Esophagus squamous epithelium (tissue), 5 donors: Measurements from ENCODE around the gene DIPK1C. TPM values are rescaled to one million over a fixed set of nuclear protein-coding genes. Genes with fewer than 3 reads are reported as not detected.
A peak's percentile ranks its signal among the peaks of the same experiment; 100 is the strongest.

Experiments
- DNase-seq: peaks from one replicate; lab custom pipeline; 2025; lab: John Stamatoyannopoulos, UW
- H3K27ac ChIP-seq, 4 donors: fragments of 200-600 bp; sonication (generic); one replicate each; pipeline ENCODE4 v1.5.1; 2016 to 2019; ENCODE audit warnings: mild to moderate bottlenecking in 1 of 4
- H3K27me3 ChIP-seq, 4 donors: fragments of 200-600 bp; sonication (generic); 1 replicate in 3 of 4; 2 replicates in 1 of 4; pipeline versions ENCODE4 v1.5.1 to v1.6.0; 2017 to 2021; ENCODE audit warnings: antibody characterized with exemption in 1 of 4
- H3K36me3 ChIP-seq, 3 donors: fragments of 200-600 bp; sonication (generic); one replicate each; pipeline ENCODE4 v1.5.1; 2016 to 2019
- H3K4me1 ChIP-seq, 3 donors: fragments of 200-600 bp; sonication (generic); one replicate each; pipeline ENCODE4 v1.5.1; 2017 to 2019
- H3K4me3 ChIP-seq, 4 donors: fragments of 200-600 bp; sonication (generic); 1 replicate in 3 of 4; 2 replicates in 1 of 4; pipeline ENCODE4 v1.5.1; 2016 to 2019; ENCODE audit warnings: mild to moderate bottlenecking in 2 of 4, moderate library complexity in 1 of 4
- H3K9me3 ChIP-seq, 3 donors: fragments of 200-600 bp; sonication (generic); one replicate each; pipeline ENCODE4 v1.5.1; 2016 to 2019
- POLR2A ChIP-seq, 4 donors: fragments of 450-650 bp; IDR thresholded peaks; one replicate each; pipeline ENCODE4 v1.6.1; 2017; ENCODE audit warnings: antibody characterized with exemption in 4 of 4, mild to moderate bottlenecking in 4 of 4, moderate library complexity in 3 of 4
- WGBS, 2 donors: methylation state at CpG; one replicate each; pipeline ENCODE4 v1.1.5; 2018; 5-methylcytosine and 5-hydroxymethylcytosine counted together
- intact Hi-C: fragments of 100-400 bp; cut with DNase I; formaldehyde crosslinking; loops from one replicate; pipeline ENCODE4 v1.15.0; 2022
- total RNA-seq, 4 donors: library from RNA; depleted of rRNA; stranded (reverse); fragments of >200 nt; gene quantifications; one replicate each; pipeline ENCODE4 v1.1.0, GENCODE V29; 2016
- TF ChIP-seq, protein P1 (sequence below), 6 experiments: fragments of 450-650 bp in 4 of 6; fragments of 200-600 bp in 2 of 6; sonication (generic) in 2 of 6; IDR thresholded peaks; one replicate each; pipeline ENCODE4 v1.5.1; 2016 to 2019; ENCODE audit warnings: antibody characterized with exemption in 6 of 6, mild to moderate bottlenecking in 4 of 6, moderate library complexity in 4 of 6
- donor health status: DM: yes; HTN: yes; CAD: no.

DIPK1C gene
- total RNA-seq, 4 donors from 2014 or later = not detected

DNA sequence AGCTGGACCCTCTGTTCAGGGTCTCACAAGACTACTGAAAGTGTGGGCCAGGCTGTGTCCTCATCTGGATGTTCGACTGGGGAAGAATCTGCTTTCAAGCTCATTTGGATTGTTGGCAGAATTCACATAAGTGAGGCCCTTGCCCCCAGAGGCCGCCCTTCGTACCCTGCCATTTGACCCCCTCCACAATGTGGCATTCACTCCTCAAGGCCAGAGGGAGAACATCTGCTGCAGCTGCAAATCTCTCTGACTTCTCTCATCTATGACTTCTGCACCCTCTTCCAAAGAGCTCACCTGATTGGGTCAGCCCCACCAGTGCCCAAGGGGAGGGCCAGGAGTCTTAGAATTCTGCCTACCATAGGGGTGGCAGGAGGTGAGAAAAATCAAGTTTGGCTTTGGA, 35.2 kb upstream of the DIPK1C start:
- intact Hi-C loops = loop anchor here (5.0 kb wide), 1 partner anchor 140 kb away; no protein-coding TSS in a partner anchor
- peaks cover 5 to 14% (median 8%) of the 10 kb centered on the region in 3 donors for H3K4me1 ChIP-seq
- DNase-seq = no peak

DNA sequence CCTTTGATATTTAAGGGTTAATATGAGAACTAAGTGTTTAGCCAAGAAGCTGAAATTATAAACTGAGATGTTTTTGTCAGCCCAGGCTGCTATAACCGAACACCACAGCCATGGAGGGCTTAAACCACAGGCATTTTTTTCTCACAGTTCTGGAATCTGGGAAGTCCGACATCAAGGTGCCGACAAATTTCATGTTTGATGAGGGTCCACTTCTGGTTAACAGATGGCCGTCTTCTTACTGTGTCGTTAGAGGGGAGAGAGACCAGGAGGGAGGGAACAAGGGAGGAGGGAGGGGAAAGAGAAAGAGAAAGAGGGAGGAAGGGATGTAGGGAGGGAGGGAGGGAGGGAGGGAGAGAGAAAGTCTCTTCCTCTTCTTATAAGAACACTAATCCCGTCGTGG, 32.6 kb upstream of the DIPK1C start:
- Histone ChIP-seq H3K9me3 (no peaks in the 10 kb centered on the region), H3K4me1 (no peaks in the 10 kb centered on the region), H3K36me3 (no peaks in the 10 kb centered on the region), H3K27me3 (peaks cover 0 to 13% (median 0%) of the 10 kb centered on the region in 4 donors), H3K27ac (no peak overlapping the region), H3K4me3 (no peak overlapping the region)
- intact Hi-C loops = loop anchor here (5.0 kb wide), 1 partner anchor 137 kb away; no protein-coding TSS in a partner anchor
- DNase-seq = no peak
- WGBS, 2 donors = 45 to 47% methylated on average over 7 of the region's 7 CpGs
- no peak for TF ChIP-seq POLR2A (IDR thresholded peaks at IDR 0.05)
- TF ChIP-seq, protein P1, sequence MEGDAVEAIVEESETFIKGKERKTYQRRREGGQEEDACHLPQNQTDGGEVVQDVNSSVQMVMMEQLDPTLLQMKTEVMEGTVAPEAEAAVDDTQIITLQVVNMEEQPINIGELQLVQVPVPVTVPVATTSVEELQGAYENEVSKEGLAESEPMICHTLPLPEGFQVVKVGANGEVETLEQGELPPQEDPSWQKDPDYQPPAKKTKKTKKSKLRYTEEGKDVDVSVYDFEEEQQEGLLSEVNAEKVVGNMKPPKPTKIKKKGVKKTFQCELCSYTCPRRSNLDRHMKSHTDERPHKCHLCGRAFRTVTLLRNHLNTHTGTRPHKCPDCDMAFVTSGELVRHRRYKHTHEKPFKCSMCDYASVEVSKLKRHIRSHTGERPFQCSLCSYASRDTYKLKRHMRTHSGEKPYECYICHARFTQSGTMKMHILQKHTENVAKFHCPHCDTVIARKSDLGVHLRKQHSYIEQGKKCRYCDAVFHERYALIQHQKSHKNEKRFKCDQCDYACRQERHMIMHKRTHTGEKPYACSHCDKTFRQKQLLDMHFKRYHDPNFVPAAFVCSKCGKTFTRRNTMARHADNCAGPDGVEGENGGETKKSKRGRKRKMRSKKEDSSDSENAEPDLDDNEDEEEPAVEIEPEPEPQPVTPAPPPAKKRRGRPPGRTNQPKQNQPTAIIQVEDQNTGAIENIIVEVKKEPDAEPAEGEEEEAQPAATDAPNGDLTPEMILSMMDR (IDR thresholded peaks at IDR 0.05) = no peak

More for the DNA sequence above, 35.2 kb upstream of the DIPK1C start:
- 68 to 77% methylated on average over 3 of the region's 3 CpGs for WGBS, 2 donors
- H3K27me3 ChIP-seq = peaks cover 0 to 9% (median 0%) of the 10 kb centered on the region in 4 donors
- TF ChIP-seq, protein P1 (IDR thresholded peaks at IDR 0.05) = no peak
- TF ChIP-seq POLR2A (IDR thresholded peaks at IDR 0.05) = no peak
- no peaks in the 10 kb centered on the region for H3K36me3 ChIP-seq
- H3K4me3 ChIP-seq = no peak overlapping the region
- no peak overlapping the region for H3K27ac ChIP-seq
- H3K9me3 ChIP-seq = no peaks in the 10 kb centered on the region

DNA sequence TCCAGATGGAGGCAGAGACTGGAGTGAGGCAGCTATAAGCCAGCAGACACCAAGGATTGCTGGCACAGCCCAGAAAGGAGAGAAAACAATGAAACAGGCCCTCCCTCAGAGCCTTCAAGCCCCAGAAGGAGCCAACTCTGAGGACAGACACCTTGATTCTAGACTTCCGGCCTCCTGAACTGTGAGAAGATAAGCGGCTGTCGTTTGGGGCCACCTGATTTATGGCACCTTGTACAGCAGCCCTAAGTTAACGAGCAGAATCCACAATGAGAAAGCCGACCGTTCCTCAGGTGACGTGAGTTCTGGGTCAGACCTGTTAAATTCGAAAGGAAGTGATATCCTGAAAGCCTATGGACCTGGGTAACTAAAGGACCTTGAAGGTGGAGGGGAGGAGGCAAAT, 31.8 kb upstream of the DIPK1C start:
- 84 to 87% methylated on average over 8 of the region's 8 CpGs for WGBS, 2 donors
- intact Hi-C loops = no loop called here

DNA sequence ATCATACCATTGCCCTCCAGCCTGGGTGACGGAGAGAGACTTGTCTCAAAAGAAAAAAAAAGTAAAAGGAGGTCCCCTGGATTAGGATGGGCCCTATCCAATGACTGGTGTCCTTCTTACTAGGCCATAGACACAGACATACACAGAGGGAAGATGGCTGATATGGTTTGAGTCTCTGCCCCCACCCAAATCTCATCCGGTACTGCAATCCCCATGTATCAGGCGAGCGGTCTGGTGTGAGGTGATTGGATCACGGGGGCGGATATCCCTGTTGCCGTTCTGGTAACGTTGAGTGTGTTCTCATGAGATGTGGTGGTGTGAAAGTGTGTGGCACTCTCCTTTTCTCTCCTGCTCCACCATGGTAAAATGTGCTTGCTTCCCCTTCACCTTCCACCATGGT, 31.2 kb upstream of the DIPK1C start:
- Histone ChIP-seq H3K27me3 (peaks cover 0 to 13% (median 0%) of the 10 kb centered on the region in 4 donors), H3K36me3 (no peaks in the 10 kb centered on the region), H3K27ac (no peak overlapping the region), H3K9me3 (no peaks in the 10 kb centered on the region), H3K4me3 (no peak overlapping the region), H3K4me1 (no peaks in the 10 kb centered on the region)
- TF ChIP-seq POLR2A (IDR thresholded peaks at IDR 0.05) = no peak
- TF ChIP-seq, protein P1 (IDR thresholded peaks at IDR 0.05) = no peak
- intact Hi-C loops = no loop called here
- DNase-seq = no peak
- WGBS, 2 donors = 92 to 99% methylated on average over 8 of the region's 8 CpGs

More for the DNA sequence above, 31.8 kb upstream of the DIPK1C start:
- H3K9me3 ChIP-seq = no peaks in the 10 kb centered on the region
- no peaks in the 10 kb centered on the region for H3K4me1 ChIP-seq
- DNase-seq = no peak
- H3K36me3 ChIP-seq = no peaks in the 10 kb centered on the region
- H3K27ac ChIP-seq = no peak overlapping the region
- H3K27me3 ChIP-seq = peaks cover 0 to 13% (median 0%) of the 10 kb centered on the region in 4 donors
- no peak for TF ChIP-seq POLR2A (IDR thresholded peaks at IDR 0.05)
- TF ChIP-seq, protein P1 (IDR thresholded peaks at IDR 0.05) = no peak
- no peak overlapping the region for H3K4me3 ChIP-seq

DNA sequence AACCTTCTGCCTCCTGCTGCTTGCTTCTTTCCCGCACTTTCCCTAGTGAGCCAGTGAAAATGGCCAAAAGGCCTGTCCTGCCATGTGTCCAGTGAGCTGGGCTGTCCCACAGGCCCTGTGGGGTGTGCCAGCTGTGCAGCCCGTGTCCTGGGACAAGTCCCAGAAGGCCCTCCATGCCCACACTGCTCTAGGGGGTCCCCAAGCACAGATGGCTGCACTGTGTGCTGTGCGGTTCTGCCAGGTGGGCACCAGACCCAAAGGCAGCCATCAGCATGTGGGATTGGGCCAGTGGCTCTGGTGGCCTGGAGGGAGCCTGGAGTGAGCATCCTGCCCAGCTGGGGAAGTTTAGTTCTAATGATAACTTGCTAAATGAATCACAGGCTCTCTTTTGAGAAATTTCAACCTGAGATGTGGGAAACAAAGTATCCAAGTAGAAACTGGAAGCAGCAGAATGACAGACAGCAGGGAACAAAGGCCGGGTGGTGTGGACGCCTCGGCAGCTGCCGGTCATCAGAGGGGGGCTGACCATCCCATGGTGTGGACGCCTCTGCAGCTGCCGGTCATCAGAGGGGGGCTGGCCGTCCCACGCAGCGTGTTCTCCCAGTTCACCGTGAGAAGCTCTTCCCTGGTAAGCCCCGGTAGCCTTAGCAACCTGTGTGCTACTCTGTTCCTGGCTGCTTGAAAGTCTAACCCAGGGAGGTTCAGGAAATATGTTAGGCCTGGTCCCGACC, 29.2 kb upstream of the DIPK1C start:
- intact Hi-C loops = no loop called here

More for the DNA sequence above, 29.2 kb upstream of the DIPK1C start:
- Histone ChIP-seq H3K27me3 (peaks cover 0 to 13% (median 0%) of the 10 kb centered on the region in 4 donors), H3K27ac (peak overlapping the region in 1 of 4 donors; percentile 7), H3K36me3 (no peaks in the 10 kb centered on the region), H3K4me1 (no peaks in the 10 kb centered on the region), H3K4me3 (no peak overlapping the region), H3K9me3 (no peaks in the 10 kb centered on the region)
- DNase-seq = no peak
- WGBS, 2 donors = 82 to 87% methylated on average over 6 to 12 of the region's 15 CpGs
- TF ChIP-seq, protein P1 (IDR thresholded peaks at IDR 0.05) = no peak
- TF ChIP-seq POLR2A (IDR thresholded peaks at IDR 0.05) = no peak
